ENCODE data around the gene MTHFD1. TPM values are rescaled to one million over a fixed set of nuclear protein-coding genes. Genes with fewer than 3 reads are reported as not detected.

Gene MTHFD1
- total and polyA plus RNA-seq, 7 donors: 34.7 to 77.4 (median 57.4) TPM

DNA sequence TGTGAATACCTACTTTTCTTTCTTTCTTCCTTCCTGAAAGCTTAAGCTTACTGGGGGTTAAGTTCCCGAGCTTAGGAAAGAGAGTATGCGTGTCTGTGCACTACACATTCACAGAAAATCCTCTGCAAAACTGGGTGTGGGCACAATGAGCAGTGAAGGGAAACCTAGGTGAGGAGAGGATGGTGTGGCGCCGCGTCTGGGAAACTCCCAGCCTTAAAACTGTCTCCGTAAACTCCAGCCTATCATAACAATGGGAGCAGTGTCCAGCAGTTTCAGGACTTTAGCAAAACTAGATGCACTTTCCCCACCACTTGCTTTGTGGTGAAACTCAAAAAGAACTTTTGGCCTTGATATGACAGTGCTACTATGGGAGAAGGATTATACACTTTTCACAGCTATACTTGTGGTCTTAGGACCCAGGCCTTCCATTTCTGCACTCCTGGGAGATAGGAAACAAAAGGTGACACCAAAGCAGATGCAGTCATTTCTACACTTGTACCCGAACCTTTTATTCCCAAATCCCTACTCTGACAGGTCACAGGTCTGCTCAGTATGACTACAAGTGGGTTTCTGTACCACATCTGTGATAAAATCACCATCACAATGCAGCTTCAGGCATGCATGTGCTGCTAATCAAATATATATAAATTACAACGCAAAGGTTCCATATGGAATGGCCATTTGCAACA, 87.6 kb downstream of the MTHFD1 start:
- intact Hi-C loops (cut with DNase I): loop anchor here in 1 of 2 donors (10.0 kb wide), 1 partner anchor 131 kb away; no protein-coding TSS in a partner anchor
- no peaks in the 10 kb centered on the region for H3K36me3 ChIP-seq (ENCODE audit: insufficient read depth in 1 of 2, low read depth in 1 of 2)
- no peak overlapping the region for H3K27ac ChIP-seq
- TF ChIP-seq, protein P1, sequence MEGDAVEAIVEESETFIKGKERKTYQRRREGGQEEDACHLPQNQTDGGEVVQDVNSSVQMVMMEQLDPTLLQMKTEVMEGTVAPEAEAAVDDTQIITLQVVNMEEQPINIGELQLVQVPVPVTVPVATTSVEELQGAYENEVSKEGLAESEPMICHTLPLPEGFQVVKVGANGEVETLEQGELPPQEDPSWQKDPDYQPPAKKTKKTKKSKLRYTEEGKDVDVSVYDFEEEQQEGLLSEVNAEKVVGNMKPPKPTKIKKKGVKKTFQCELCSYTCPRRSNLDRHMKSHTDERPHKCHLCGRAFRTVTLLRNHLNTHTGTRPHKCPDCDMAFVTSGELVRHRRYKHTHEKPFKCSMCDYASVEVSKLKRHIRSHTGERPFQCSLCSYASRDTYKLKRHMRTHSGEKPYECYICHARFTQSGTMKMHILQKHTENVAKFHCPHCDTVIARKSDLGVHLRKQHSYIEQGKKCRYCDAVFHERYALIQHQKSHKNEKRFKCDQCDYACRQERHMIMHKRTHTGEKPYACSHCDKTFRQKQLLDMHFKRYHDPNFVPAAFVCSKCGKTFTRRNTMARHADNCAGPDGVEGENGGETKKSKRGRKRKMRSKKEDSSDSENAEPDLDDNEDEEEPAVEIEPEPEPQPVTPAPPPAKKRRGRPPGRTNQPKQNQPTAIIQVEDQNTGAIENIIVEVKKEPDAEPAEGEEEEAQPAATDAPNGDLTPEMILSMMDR (IDR thresholded peaks at IDR 0.05): no peak
- no peaks in the 10 kb centered on the region for H3K27me3 ChIP-seq (ENCODE audit: insufficient read depth in 3 of 3, low read length in 2 of 3)
- DNase-seq (no peak), ATAC-seq (no peak)
- no peaks in the 10 kb centered on the region for H3K9me3 ChIP-seq
- 80 to 93% (median 90%) methylated on average over 8 of the region's 8 CpGs for WGBS, 3 donors
- H3K4me1 ChIP-seq: no peaks in the 10 kb centered on the region
- no peak overlapping the region for H3K4me3 ChIP-seq

- WGBS, 3 donors: 94 to 96% (median 95%) methylated on average over 8 of the region's 8 CpGs
- intact Hi-C loops (cut with DNase I): loop anchor here in 1 of 2 donors (10.0 kb wide), 1 partner anchor 132 kb away; no protein-coding TSS in a partner anchor
- TF ChIP-seq, protein P1 (IDR thresholded peaks at IDR 0.05): no peak
- H3K9me3 ChIP-seq: no peaks in the 10 kb centered on the region
- no peaks in the 10 kb centered on the region for H3K4me1 ChIP-seq
- no peaks in the 10 kb centered on the region for H3K27me3 ChIP-seq (ENCODE audit: insufficient read depth in 3 of 3, low read length in 2 of 3)
- DNase-seq (no peak), ATAC-seq (no peak)
- no peak overlapping the region for H3K4me3 ChIP-seq
- H3K36me3 ChIP-seq (ENCODE audit: insufficient read depth in 1 of 2, low read depth in 1 of 2): no peaks in the 10 kb centered on the region
- no peak overlapping the region for H3K27ac ChIP-seq
Observed at GRCh38 chr14:64476438-64476837, 88.3 kb downstream of the MTHFD1 start.

DNA sequence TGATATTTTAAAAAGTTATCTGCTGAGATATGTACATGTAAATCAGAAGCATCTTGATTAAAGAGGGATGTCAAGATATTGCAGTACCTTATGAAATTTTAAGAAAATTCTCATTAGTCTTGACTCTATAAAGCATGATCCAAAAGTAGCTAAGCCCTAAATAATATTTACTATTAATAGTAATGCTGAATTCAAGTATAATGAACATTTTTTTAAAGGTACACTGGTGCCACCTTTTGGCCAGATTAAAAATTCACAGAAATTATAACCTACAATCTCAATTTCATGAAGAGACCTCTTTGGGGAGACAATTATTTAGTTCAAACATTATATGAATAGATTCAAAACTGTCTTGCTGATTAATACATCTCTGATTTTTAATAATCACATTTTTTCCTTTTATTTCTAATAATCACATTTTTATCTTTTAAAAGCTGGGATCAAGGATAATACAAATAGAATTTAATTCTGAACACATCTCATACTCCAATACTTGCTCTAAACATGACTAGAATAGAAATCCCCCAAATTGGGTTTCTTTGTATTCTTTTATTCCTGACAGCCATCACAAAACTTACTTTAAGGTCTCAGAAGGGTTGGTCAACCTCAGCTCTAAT, 90.6 kb downstream of the MTHFD1 start:
- DNase-seq (no peak), ATAC-seq (no peak)
- intact Hi-C loops (cut with DNase I): loop anchor here in 1 of 2 donors (10.0 kb wide), 1 partner anchor 134 kb away; no protein-coding TSS in a partner anchor
- Histone ChIP-seq H3K27ac (no peak overlapping the region), H3K27me3 (ENCODE audit: insufficient read depth in 3 of 3, low read length in 2 of 3) (no peaks in the 10 kb centered on the region), H3K36me3 (ENCODE audit: insufficient read depth in 1 of 2, low read depth in 1 of 2) (no peaks in the 10 kb centered on the region), H3K4me3 (no peak overlapping the region), H3K9me3 (no peaks in the 10 kb centered on the region), H3K4me1 (no peaks in the 10 kb centered on the region)
- TF ChIP-seq, protein P1 (IDR thresholded peaks at IDR 0.05): peak; percentile 32

GRCh38 chr14:64488590-64489099, 100.5 kb downstream of the MTHFD1 start:
- no peak for ATAC-seq
- Histone ChIP-seq H3K4me3 (no peak overlapping the region), H3K4me1 (no peaks in the 10 kb centered on the region), H3K27ac (no peak overlapping the region), H3K27me3 (ENCODE audit: insufficient read depth in 3 of 3, low read length in 2 of 3) (no peaks in the 10 kb centered on the region), H3K9me3 (no peaks in the 10 kb centered on the region), H3K36me3 (ENCODE audit: insufficient read depth in 1 of 2, low read depth in 1 of 2) (peaks cover 0 to 61% of the 10 kb centered on the region in 2 donors)
- 79 to 98% (median 89%) methylated on average over 5 of the region's 5 CpGs for WGBS, 3 donors
- TF ChIP-seq, protein P1 (IDR thresholded peaks at IDR 0.05): no peak
- DNase-seq: no peak
- intact Hi-C loops (cut with DNase I): loop anchor here in 1 of 2 donors (5.0 kb wide), 1 partner anchor 594 kb away; no protein-coding TSS in a partner anchor

All from psoas muscle (tissue), 8 donors.